NCI-H2227 treated with DMSO at 0.1 percent for 48 hours (cell line): Measurements from ENCODE around the gene TMEM18.

Experiments used
- DNase-seq: peaks from one replicate; lab custom pipeline; 2025; lab: John Stamatoyannopoulos, UW

Gene TMEM18

GRCh38 chr2:618005-618404, 59.2 kb downstream of the TMEM18 start:
- DNase-seq = no peak
